Measurements from ENCODE around the gene TBC1D24.

Gene TBC1D24

GRCh38 chr16:2513405-2514332, 38.7 kb downstream of the TBC1D24 start, which contains the start of gene ATP6V0C:
TSS of gene ATP6V0C (plus strand) at chr16:2513952. CDS start at chr16:2514104, 152 bp downstream.
- TF ChIP-seq CTCF (IDR thresholded peaks at IDR 0.05; ENCODE audit: control insufficient read depth, extremely low read depth, insufficient read depth), result no peak
- peak; percentile 67 for DNase-seq (ENCODE audit: low read depth)
- peak within 1 kb of the TSS; percentile 83 for H3K4me3 ChIP-seq (ENCODE audit: low read depth, low read length)

GRCh38 chr16:2514333-2515179, 39.6 kb downstream of the TBC1D24 start:
- peak overlapping the region; percentile 83 for H3K4me3 ChIP-seq (ENCODE audit: low read depth, low read length)
- DNase-seq (ENCODE audit: low read depth), result no peak
- no peak for TF ChIP-seq CTCF (IDR thresholded peaks at IDR 0.05; ENCODE audit: control insufficient read depth, extremely low read depth, insufficient read depth)

- peak overlapping the region; percentile 83 for H3K4me3 ChIP-seq (ENCODE audit: low read depth, low read length)
- DNase-seq (ENCODE audit: low read depth), result no peak
- no peak for TF ChIP-seq CTCF (IDR thresholded peaks at IDR 0.05; ENCODE audit: control insufficient read depth, extremely low read depth, insufficient read depth)
Observed at GRCh38 chr16:2515180-2515851, 40.4 kb downstream of the TBC1D24 start.

GRCh38 chr16:2516391-2517240, 41.7 kb downstream of the TBC1D24 start:
- H3K4me3 ChIP-seq (ENCODE audit: low read depth, low read length), result no peak overlapping the region
- DNase-seq (ENCODE audit: low read depth), result no peak
- TF ChIP-seq CTCF (IDR thresholded peaks at IDR 0.05; ENCODE audit: control insufficient read depth, extremely low read depth, insufficient read depth), result no peak

GRCh38 chr16:2517954-2518605, 43.2 kb downstream of the TBC1D24 start:
- H3K4me3 ChIP-seq (ENCODE audit: low read depth, low read length), result no peak overlapping the region
- no peak for DNase-seq (ENCODE audit: low read depth)
- TF ChIP-seq CTCF (IDR thresholded peaks at IDR 0.05; ENCODE audit: control insufficient read depth, extremely low read depth, insufficient read depth), result no peak
